Measurements from ENCODE around the gene CDC20. TPM values are rescaled to one million over a fixed set of nuclear protein-coding genes. Genes with fewer than 3 reads are reported as not detected.

The CDC20 gene
- total RNA-seq, 1 donor from 2014 or later, result 15.2 TPM

- DNase-seq (ENCODE audit: extremely low spot score, unreplicated experiment), result no peak
- H3K4me3 Mint-ChIP-seq (ENCODE audit: unreplicated experiment), result no peak overlapping the region
- H3K4me1 Mint-ChIP-seq (ENCODE audit: unreplicated experiment), result no peaks in the 10 kb centered on the region
- H3K27me3 Mint-ChIP-seq (ENCODE audit: unreplicated experiment), result no peaks in the 10 kb centered on the region
- H3K36me3 Mint-ChIP-seq (ENCODE audit: unreplicated experiment), result peaks cover 47% of the 10 kb centered on the region
- no peaks in the 10 kb centered on the region for H3K9me3 Mint-ChIP-seq (ENCODE audit: unreplicated experiment)
- TF ChIP-seq CTCF (IDR thresholded peaks at IDR 0.05), result no peak
- no peak overlapping the region for H3K27ac Mint-ChIP-seq (ENCODE audit: unreplicated experiment)
Observed at GRCh38 chr1:43381612-43382011, 22.8 kb downstream of the CDC20 start.

- Mint-ChIP-seq H3K27ac (ENCODE audit: unreplicated experiment) (peak overlapping the region; percentile 38), H3K4me1 (ENCODE audit: unreplicated experiment) (no peaks in the 10 kb centered on the region), H3K4me3 (ENCODE audit: unreplicated experiment) (no peak overlapping the region), H3K27me3 (ENCODE audit: unreplicated experiment) (no peaks in the 10 kb centered on the region), H3K36me3 (ENCODE audit: unreplicated experiment) (peaks cover 53% of the 10 kb centered on the region), H3K9me3 (ENCODE audit: unreplicated experiment) (no peaks in the 10 kb centered on the region)
- TF ChIP-seq CTCF (IDR thresholded peaks at IDR 0.05), result no peak
- DNase-seq (ENCODE audit: extremely low spot score, unreplicated experiment), result no peak
Observed at GRCh38 chr1:43382027-43382779, 23.4 kb downstream of the CDC20 start.

- Mint-ChIP-seq H3K27me3 (ENCODE audit: unreplicated experiment) (no peaks in the 10 kb centered on the region), H3K27ac (ENCODE audit: unreplicated experiment) (no peak overlapping the region), H3K9me3 (ENCODE audit: unreplicated experiment) (no peaks in the 10 kb centered on the region), H3K4me1 (ENCODE audit: unreplicated experiment) (peaks cover 9% of the 10 kb centered on the region), H3K36me3 (ENCODE audit: unreplicated experiment) (peaks cover 55% of the 10 kb centered on the region), H3K4me3 (ENCODE audit: unreplicated experiment) (no peak overlapping the region)
- DNase-seq (ENCODE audit: extremely low spot score, unreplicated experiment), result no peak
- peak; percentile 22 for TF ChIP-seq CTCF (IDR thresholded peaks at IDR 0.05)
Observed at GRCh38 chr1:43383449-43383848, 24.7 kb downstream of the CDC20 start.

- H3K27ac Mint-ChIP-seq (ENCODE audit: unreplicated experiment), result no peak overlapping the region
- no peak for TF ChIP-seq CTCF (IDR thresholded peaks at IDR 0.05)
- H3K4me3 Mint-ChIP-seq (ENCODE audit: unreplicated experiment), result no peak overlapping the region
- H3K36me3 Mint-ChIP-seq (ENCODE audit: unreplicated experiment), result peaks cover 50% of the 10 kb centered on the region
- no peak for DNase-seq (ENCODE audit: extremely low spot score, unreplicated experiment)
- H3K9me3 Mint-ChIP-seq (ENCODE audit: unreplicated experiment), result no peaks in the 10 kb centered on the region
- peaks cover 32% of the 10 kb centered on the region for H3K4me1 Mint-ChIP-seq (ENCODE audit: unreplicated experiment)
- no peaks in the 10 kb centered on the region for H3K27me3 Mint-ChIP-seq (ENCODE audit: unreplicated experiment)
Observed at GRCh38 chr1:43386676-43387075, 27.9 kb downstream of the CDC20 start.

DNA sequence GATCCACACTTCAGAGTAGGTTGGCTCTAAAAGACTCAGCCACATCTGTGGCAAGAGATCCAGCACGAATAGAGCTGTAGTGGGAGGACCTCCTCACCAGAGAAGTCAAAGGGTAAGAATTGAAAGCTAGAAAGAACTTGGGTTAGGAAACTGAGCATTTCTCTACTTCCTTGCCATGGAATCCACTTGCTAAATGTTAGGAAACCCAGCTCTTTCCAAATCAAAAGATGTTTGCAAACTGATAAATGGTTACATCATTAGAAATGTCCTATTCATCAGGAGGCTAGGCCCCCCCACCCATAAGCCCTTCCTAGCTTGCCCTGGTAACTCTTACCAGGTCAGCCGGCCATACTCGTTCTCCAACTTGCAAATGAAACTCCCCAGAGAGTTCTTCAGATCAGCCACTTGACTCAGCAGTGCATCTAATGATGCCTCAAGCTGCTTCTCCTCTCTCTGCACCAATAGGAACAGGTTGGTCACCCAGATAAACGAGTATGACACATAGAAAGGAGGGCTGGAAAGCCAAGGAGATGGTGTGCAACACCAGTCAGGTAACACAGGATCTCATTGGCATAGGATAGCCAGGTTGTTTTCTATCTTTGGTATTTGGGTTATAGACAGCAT lies 29.3 kb downstream of the CDC20 start:
- H3K27ac Mint-ChIP-seq (ENCODE audit: unreplicated experiment), result peak overlapping the region; percentile 100
- peaks cover 41% of the 10 kb centered on the region for H3K36me3 Mint-ChIP-seq (ENCODE audit: unreplicated experiment)
- no peak for DNase-seq (ENCODE audit: extremely low spot score, unreplicated experiment)
- no peak for TF ChIP-seq CTCF (IDR thresholded peaks at IDR 0.05)
- no peaks in the 10 kb centered on the region for H3K27me3 Mint-ChIP-seq (ENCODE audit: unreplicated experiment)
- H3K9me3 Mint-ChIP-seq (ENCODE audit: unreplicated experiment), result no peaks in the 10 kb centered on the region
- H3K4me1 Mint-ChIP-seq (ENCODE audit: unreplicated experiment), result peaks cover 35% of the 10 kb centered on the region
- H3K4me3 Mint-ChIP-seq (ENCODE audit: unreplicated experiment), result peak overlapping the region; percentile 100

Data from osteocyte (in vitro differentiated cells).